HG03097 (cell line): ENCODE measurements around the gene SLC25A21.
"Not testable (repeated sequence)": the region's sequence is repeated elsewhere in the genome, so short reads cannot be mapped to it uniquely, and the experiment has no call there.

Experiments
- ATAC-seq: cut with Tn5 transposase; IDR thresholded peaks from one replicate; pipeline ENCODE4 v1.9.1; 2021; ENCODE audit not compliant: unreplicated experiment, low FRiP score

Gene SLC25A21

DNA sequence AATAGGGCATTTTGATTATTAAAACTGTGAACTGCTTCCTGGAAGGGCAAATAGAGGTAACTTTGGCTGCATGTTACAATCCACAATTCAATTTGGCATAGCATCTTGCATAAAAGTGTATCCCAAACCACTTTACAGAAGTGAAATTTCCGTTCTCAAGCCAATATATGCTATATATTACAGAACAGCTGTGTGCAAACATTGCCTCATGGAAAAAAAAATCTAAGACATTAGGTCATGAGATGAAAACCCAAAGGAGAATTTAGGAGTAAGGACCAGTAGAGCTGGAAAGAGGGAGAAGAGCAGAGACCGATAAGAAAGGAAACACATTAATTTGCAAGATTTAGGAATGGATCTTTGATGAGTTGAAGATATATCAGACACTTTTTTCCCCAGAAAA lies 271.6 kb downstream of the SLC25A21 start:
- no peak for ATAC-seq

DNA sequence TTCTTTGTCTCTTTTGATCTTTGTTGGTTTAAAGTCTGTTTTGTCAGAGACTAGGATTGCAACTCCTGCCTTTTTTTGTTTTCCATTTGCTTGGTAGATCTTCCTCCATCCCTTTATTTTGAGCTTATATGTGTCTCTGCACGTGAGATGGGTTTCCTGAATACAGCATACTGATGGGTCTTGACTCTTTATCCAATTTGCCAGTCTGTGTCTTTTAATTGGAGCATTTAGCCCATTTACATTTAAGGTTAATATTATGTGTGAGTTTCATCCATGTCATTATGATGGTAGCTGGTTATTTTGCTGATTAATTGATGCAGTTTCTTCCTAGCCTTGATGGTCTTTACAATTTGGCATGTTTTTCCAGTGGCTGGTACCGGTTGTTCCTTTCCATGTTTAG lies 276.1 kb downstream of the SLC25A21 start:
- not testable (repeated sequence) for ATAC-seq

- no peak for ATAC-seq
Observed at GRCh38 chr14:36884049-36884448, 288.4 kb downstream of the SLC25A21 start.

DNA sequence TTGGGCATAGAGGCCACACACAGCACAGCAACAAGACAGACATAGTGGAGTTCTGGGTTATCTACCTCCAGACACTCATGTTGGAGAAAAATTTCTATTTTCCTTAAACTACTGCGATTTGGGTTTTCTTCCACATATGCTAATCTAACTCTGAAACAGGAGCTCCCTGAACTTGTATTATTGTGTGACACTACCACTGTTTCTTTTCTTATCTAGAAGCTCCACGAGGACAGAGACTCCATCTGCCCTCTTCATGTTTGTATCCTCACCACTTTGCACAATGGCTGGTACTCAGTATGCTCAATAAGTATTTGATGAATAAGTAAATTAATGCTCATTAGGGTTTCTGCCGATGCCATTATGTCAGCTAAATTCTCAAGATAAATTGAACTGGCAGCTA lies 292.1 kb downstream of the SLC25A21 start:
- no peak for ATAC-seq

- no peak for ATAC-seq
Observed at GRCh38 chr14:36879558-36879957, 292.8 kb downstream of the SLC25A21 start.

DNA sequence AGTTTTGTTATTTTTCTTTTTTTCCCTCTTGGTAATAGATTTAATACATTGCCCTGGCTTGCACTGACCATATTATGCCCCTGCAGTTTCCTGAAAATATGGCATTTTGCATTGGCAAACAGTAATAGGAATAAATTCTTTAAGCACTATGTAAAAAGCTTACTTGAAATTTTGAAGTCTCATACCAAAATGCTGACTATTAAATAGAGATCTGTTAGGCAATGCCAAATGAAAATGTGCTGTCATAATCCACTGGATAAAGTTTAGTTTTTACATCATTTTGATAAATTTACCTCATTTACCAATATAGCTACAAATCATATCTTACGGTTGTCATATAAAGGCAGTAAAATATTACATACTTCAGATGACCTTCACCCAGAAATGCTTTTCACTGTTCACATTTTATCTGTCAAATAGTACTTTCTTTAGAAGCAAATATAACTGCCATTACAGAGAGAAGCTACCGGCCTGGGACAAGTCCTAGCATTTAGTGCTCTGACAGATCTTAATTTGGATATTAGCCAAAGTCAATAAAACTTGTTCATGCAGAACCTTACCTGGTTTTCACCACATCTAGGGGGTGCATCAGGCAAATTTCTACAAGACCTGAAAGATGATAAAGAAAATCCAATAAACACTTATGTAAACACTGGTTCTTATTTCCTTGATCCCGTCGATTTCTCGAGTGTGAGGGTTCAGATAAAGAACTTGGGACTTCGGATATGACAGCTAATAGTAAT lies 297.8 kb downstream of the SLC25A21 start:
- no peak for ATAC-seq

- ATAC-seq = no peak
Observed at GRCh38 chr14:36870776-36871175, 301.6 kb downstream of the SLC25A21 start.

- no peak for ATAC-seq
Observed at GRCh38 chr14:36869125-36869524, 303.3 kb downstream of the SLC25A21 start.

- ATAC-seq = no peak
Observed at GRCh38 chr14:36866867-36867266, 305.5 kb downstream of the SLC25A21 start.

- no peak for ATAC-seq
Observed at GRCh38 chr14:36863271-36863670, 309.1 kb downstream of the SLC25A21 start.

GRCh38 chr14:36862237-36862636 lies 310.2 kb downstream of the SLC25A21 start:
- not testable (repeated sequence) for ATAC-seq

DNA sequence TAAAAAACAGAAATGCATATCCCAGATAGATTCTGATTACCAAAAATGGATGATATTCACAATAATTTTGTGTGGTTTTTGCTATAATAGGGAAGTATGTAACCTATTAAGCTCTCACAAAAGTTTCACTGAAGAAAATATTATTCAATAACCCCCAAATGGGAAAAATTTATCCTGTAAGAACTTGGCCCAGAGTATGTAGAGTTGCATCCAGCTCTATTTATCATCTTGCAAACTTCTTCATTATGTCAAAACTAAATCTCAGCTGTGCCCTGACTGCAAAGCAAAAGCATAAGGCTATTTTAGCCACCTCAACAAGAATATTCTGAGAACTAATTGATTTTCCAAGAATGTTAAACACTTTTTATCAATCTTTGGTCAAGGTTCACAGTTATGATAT lies 311.6 kb downstream of the SLC25A21 start:
- ATAC-seq = no peak

DNA sequence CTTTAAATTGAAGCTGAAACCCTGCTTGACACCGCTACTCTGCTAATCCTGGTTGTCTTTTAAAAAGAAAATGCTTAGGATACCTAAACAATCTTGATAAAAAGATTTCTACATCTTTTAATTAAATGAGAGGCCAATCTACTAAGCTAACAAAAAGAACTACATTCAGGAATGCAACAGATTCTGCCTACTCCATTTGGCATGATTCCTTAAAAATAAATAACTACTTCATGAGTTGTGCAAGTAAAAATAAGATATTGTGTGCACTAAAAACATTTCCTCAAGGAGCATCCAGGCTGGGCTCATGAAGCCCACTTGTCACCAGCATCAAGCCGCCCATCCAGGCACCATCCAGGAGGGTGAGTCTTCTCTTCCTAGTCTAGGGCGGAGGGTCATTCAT lies 313.3 kb downstream of the SLC25A21 start:
- no peak for ATAC-seq

DNA sequence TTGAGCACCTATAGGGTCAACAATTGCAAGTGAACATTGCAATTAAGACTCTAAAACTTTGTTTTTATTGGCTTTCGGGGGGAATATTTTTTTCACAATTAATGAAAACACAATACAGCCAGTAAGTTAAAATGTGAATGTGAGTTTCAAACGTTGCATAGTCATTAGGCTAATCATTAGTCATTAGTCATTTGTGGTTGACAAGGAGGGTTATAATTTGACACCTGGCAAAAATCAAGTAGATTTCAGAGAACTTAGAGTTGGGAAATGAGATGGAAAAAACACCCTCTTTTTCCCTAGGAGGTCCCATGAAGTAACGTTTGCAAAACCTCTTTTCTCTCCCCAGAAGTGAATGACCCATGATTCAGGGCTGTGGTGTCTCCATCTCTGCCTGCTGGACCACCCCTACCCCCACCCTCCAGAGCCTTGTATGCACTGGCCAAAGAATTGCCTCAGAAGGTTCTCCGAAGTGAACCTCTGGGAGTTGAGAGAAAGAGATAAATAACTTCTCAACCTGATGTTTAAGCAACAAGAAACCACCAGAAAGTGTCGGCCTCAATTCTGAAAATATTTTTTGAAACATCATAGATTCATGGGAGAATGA lies 314.5 kb downstream of the SLC25A21 start:
- ATAC-seq = no peak

- no peak for ATAC-seq
Observed at GRCh38 chr14:36857136-36857535, 315.3 kb downstream of the SLC25A21 start.

GRCh38 chr14:36856095-36856878 lies 316.1 kb downstream of the SLC25A21 start:
- no peak for ATAC-seq

GRCh38 chr14:36855396-36855795 lies 317.0 kb downstream of the SLC25A21 start:
- ATAC-seq = no peak

GRCh38 chr14:36852981-36853691 lies 319.3 kb downstream of the SLC25A21 start:
- no peak for ATAC-seq

DNA sequence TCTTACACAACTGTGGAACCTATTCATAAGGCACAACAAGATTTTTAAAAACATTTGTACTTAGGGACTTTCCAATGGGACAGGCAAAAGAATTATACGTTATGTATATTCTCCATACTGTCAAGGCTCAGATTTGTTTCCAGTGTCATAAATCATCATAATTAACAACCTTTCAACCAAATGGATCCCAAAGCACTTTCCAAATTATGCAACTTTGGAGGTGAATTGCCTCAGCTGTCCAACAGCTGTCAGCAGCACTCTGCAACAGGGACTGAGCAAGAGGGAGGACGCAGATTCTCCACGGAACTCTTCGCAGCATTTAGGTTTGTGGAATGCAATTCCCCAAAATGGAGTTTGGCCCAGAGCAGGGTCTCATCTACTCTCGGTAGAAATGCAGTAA lies 324.2 kb downstream of the SLC25A21 start:
- ATAC-seq = no peak

- no peak for ATAC-seq
Observed at GRCh38 chr14:36847366-36847765, 325.0 kb downstream of the SLC25A21 start.
